HUES6 (cell line): Measurements from ENCODE around the gene ERP29.

Source experiments
- H3K27ac ChIP-seq: 2 replicates; pipeline ENCODE4 v1.7.0; 2013; ENCODE audit warnings: low read depth, mild to moderate bottlenecking, low read length, inconsistent platforms
- H3K27me3 ChIP-seq: 2 replicates; pipeline ENCODE4 v1.6.1; 2013; ENCODE audit warnings: low read length; ENCODE audit not compliant: control insufficient read depth, insufficient read depth
- H3K36me3 ChIP-seq: 2 replicates; pipeline ENCODE4 v1.6.1; 2013; ENCODE audit warnings: low read length; ENCODE audit not compliant: control insufficient read depth, insufficient read depth
- H3K4me1 ChIP-seq: 2 replicates; pipeline ENCODE4 v1.6.1; 2013; ENCODE audit warnings: low read length; ENCODE audit not compliant: control insufficient read depth, insufficient read depth
- H3K4me3 ChIP-seq: 2 replicates; pipeline ENCODE4 v1.5.1; 2013; ENCODE audit warnings: low read depth, low read length
- H3K9ac ChIP-seq: one replicate; pipeline ENCODE4 v1.6.1; 2013; ENCODE audit warnings: mild to moderate bottlenecking, low read length
- H3K9me3 ChIP-seq: 2 replicates; pipeline ENCODE4 v1.6.1; 2013; ENCODE audit warnings: low read depth, low read length; ENCODE audit not compliant: control insufficient read depth, insufficient read depth

Gene ERP29

GRCh38 chr12:112012775-112013600 lies at the start of gene ERP29, which contains the start of gene TMEM116:
ERP29 (plus strand) TSS chr12:112013426; CDS start chr12:112013466, 40 bp downstream.
TMEM116 (minus strand) TSS chr12:112013165; CDS start chr12:112005270, 7,895 bp downstream.
- Histone ChIP-seq H3K36me3 (peaks cover 20% of the 10 kb centered on the region), H3K27ac (peak within 1 kb of the TSS; percentile 97), H3K27me3 (no peaks in the 10 kb centered on the region), H3K9me3 (no peaks in the 10 kb centered on the region), H3K9ac (peak within 1 kb of the TSS; percentile 97), H3K4me3 (peak within 1 kb of the TSS; percentile 95), H3K4me1 (peaks cover 12% of the 10 kb centered on the region)

GRCh38 chr12:111964935-111965334 lies 48.3 kb upstream of the ERP29 start:
- H3K9me3 ChIP-seq: no peaks in the 10 kb centered on the region; the same call in 1 of the 2 replicates
- no peaks in the 10 kb centered on the region for H3K4me1 ChIP-seq
- no peak overlapping the region for H3K27ac ChIP-seq
- no peak overlapping the region for H3K9ac ChIP-seq
- no peak overlapping the region for H3K4me3 ChIP-seq
- H3K36me3 ChIP-seq: no peaks in the 10 kb centered on the region
- H3K27me3 ChIP-seq: no peaks in the 10 kb centered on the region

- Histone ChIP-seq H3K9ac (no peak overlapping the region), H3K27me3 (no peaks in the 10 kb centered on the region), H3K36me3 (no peaks in the 10 kb centered on the region)
These were observed 41.4 kb upstream of the ERP29 start for GRCh38 chr12:111971800-111972199.

GRCh38 chr12:111975161-111975931 lies 37.9 kb upstream of the ERP29 start:
- no peaks in the 10 kb centered on the region for H3K4me1 ChIP-seq
- peaks cover 11% of the 10 kb centered on the region for H3K9me3 ChIP-seq
- no peaks in the 10 kb centered on the region for H3K27me3 ChIP-seq
- H3K36me3 ChIP-seq: no peaks in the 10 kb centered on the region
- H3K4me3 ChIP-seq: no peak overlapping the region
- H3K9ac ChIP-seq: no peak overlapping the region
- H3K27ac ChIP-seq: no peak overlapping the region

More at GRCh38 chr12:111971800-111972199, 41.4 kb upstream of the ERP29 start:
- Histone ChIP-seq H3K4me3 (no peak overlapping the region), H3K9me3 (peaks cover 11% of the 10 kb centered on the region), H3K4me1 (no peaks in the 10 kb centered on the region), H3K27ac (no peak overlapping the region)

DNA sequence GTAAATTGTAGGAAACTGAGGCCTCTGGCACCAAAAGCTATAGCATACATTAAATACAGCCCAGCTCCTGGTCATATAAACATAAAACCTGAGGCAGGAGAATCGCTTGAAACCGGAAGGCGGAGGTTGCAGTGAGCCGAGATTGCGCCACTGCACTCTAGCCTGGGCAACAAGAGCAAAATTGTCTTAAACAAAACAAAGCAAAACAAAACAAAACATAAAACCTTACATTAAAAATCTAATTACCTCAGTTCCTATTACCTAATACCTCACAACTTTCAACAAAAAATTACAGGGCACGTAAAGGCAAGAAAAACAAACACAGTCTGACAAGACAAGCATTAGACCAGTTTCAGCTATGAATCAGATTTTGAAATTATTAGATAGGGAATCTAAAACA lies 36.9 kb upstream of the ERP29 start:
- H3K27me3 ChIP-seq: no peaks in the 10 kb centered on the region
- H3K9ac ChIP-seq: no peak overlapping the region
- peaks cover 5% of the 10 kb centered on the region for H3K9me3 ChIP-seq
- no peaks in the 10 kb centered on the region for H3K36me3 ChIP-seq
- no peak overlapping the region for H3K4me3 ChIP-seq
- no peak overlapping the region for H3K27ac ChIP-seq
- H3K4me1 ChIP-seq: no peaks in the 10 kb centered on the region

DNA sequence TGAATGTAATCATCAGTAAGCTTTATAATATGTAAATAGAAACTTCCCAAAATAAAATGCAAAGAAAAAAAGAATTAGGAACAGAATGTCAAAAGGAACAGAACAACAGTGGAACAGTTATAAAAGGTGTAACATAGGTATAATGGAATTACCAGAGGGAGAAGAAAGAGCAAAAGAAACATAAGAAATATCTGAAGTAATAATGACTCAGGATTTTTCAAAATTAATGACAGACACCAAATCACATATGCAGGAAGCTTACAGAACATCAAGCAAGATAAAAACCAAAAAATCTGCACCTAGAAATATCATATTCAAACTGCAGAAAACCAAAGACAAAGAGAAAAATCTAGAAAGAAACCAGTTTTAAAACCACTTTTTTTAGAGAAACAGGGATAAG lies 36.4 kb upstream of the ERP29 start:
- Histone ChIP-seq H3K4me1 (no peaks in the 10 kb centered on the region), H3K4me3 (no peak overlapping the region), H3K9me3 (no peaks in the 10 kb centered on the region), H3K27me3 (no peaks in the 10 kb centered on the region), H3K36me3 (no peaks in the 10 kb centered on the region), H3K9ac (no peak overlapping the region), H3K27ac (no peak overlapping the region)

- Histone ChIP-seq H3K27ac (no peak overlapping the region), H3K9me3 (no peaks in the 10 kb centered on the region), H3K36me3 (no peaks in the 10 kb centered on the region), H3K4me1 (no peaks in the 10 kb centered on the region), H3K9ac (no peak overlapping the region), H3K27me3 (no peaks in the 10 kb centered on the region), H3K4me3 (no peak overlapping the region)
These were observed 34.7 kb upstream of the ERP29 start for GRCh38 chr12:111978545-111978944.

DNA sequence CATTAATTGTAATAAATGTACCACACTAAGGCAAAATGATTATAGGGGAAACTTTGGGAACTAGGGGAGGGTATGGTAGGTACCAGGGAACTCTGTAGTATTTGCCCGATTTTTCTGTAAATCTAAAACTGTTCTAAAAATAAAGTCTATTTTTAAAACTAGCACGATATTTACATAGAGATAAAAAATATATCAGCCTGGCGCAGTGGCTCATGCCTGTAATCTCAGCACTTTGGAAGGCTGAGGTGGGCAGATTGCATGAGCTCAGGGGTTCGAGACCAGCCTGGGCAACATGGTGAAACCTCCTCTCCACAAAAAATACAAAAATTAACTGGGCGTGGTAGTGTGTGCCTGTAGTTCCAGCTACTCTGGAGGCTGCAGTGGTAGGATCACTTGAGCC lies 32.6 kb upstream of the ERP29 start:
- Histone ChIP-seq H3K27ac (no peak overlapping the region), H3K4me1 (no peaks in the 10 kb centered on the region), H3K9me3 (no peaks in the 10 kb centered on the region), H3K4me3 (no peak overlapping the region), H3K9ac (no peak overlapping the region), H3K27me3 (no peaks in the 10 kb centered on the region), H3K36me3 (no peaks in the 10 kb centered on the region)

GRCh38 chr12:111981987-111982386 lies 31.2 kb upstream of the ERP29 start:
- Histone ChIP-seq H3K9me3 (no peaks in the 10 kb centered on the region), H3K36me3 (no peaks in the 10 kb centered on the region), H3K4me3 (no peak overlapping the region), H3K27ac (no peak overlapping the region), H3K27me3 (no peaks in the 10 kb centered on the region), H3K4me1 (no peaks in the 10 kb centered on the region), H3K9ac (no peak overlapping the region)

GRCh38 chr12:111984820-111985219 lies 28.4 kb upstream of the ERP29 start:
- no peak overlapping the region for H3K9ac ChIP-seq
- H3K36me3 ChIP-seq: no peaks in the 10 kb centered on the region
- no peak overlapping the region for H3K27ac ChIP-seq
- no peaks in the 10 kb centered on the region for H3K9me3 ChIP-seq
- no peaks in the 10 kb centered on the region for H3K27me3 ChIP-seq
- no peaks in the 10 kb centered on the region for H3K4me1 ChIP-seq
- no peak overlapping the region for H3K4me3 ChIP-seq

- no peaks in the 10 kb centered on the region for H3K36me3 ChIP-seq
- no peaks in the 10 kb centered on the region for H3K9me3 ChIP-seq
- H3K4me3 ChIP-seq: no peak overlapping the region
- no peak overlapping the region for H3K9ac ChIP-seq
- no peak overlapping the region for H3K27ac ChIP-seq
- no peaks in the 10 kb centered on the region for H3K27me3 ChIP-seq
- H3K4me1 ChIP-seq: no peaks in the 10 kb centered on the region
These were observed 21.7 kb upstream of the ERP29 start for GRCh38 chr12:111991535-111991934.
